GM12878 (cell line): ENCODE results near the gene NSDHL. TPM values are rescaled to one million over a fixed set of nuclear protein-coding genes. Genes with fewer than 3 reads are reported as not detected.

Source experiments
- ATAC-seq: fragments of 200-7000 bp; cut with Tn5 transposase; 3 replicates; pipeline ENCODE4 v1.9.1; 2020; ENCODE audit warnings: mild to moderate bottlenecking, moderate library complexity
- BruUV-seq: library from RNA; stranded (reverse); fragments of 400-500 nt; replicated peaks from 2 replicates; lab custom pipeline; 2021; lab: Mats Ljungman, UMichigan
- CTCF ChIA-PET: fragments of 300-600 bp; sonication (Branson Sonifier 250); formaldehyde crosslinking; extraction: SDS; loops from one replicate; lab custom pipeline; 2021; ENCODE audit warnings: inconsistent platforms; lab: Yijun Ruan, JAX
- POLR2A ChIA-PET: fragments of 350-600 bp; formaldehyde crosslinking; extraction: SDS; loops from one replicate; lab custom pipeline; 2021; ENCODE audit warnings: inconsistent platforms; lab: Charles Lee
- RAD21 ChIA-PET: fragments of 300-600 bp; sonication (Branson Sonifier 250); formaldehyde crosslinking; loops from one replicate; lab custom pipeline; 2023; ENCODE audit warnings: antibody characterized with exemption; ENCODE audit not compliant: unreplicated experiment; lab: Charles Lee
- SMC1A ChIA-PET: fragments of 300-600 bp; sonication (Branson Sonifier 250); formaldehyde crosslinking; loops from one replicate; lab custom pipeline; 2023; ENCODE audit not compliant: unreplicated experiment, uncharacterized antibody; lab: Charles Lee
- DNase-seq: peaks from one replicate; pipeline ENCODE4 v3.0.0-alpha.2; 2011; ENCODE audit warnings: low read depth, low spot score
- FAIRE-seq: peaks from 3 replicates; lab custom pipeline; 2011; peaks lifted over from hg19 to GRCh38; lab: Jason Lieb, UNC
- H2AFZ ChIP-seq: 2 replicates; pipeline ENCODE4 v1.6.0; 2011; ENCODE audit warnings: low read depth, low read length, control low read depth; ENCODE audit not compliant: control insufficient read depth
- H3K27ac ChIP-seq: 2 replicates; pipeline ENCODE4 v1.5.1; 2011; ENCODE audit warnings: control low read depth; ENCODE audit not compliant: control insufficient read depth, insufficient read depth
- H3K27me3 ChIP-seq, 2 experiments: replicated peaks in 1 of 2; 2 replicates each; pipeline versions ENCODE4 v1.6.0 to v1.6.1; 2011; ENCODE audit warnings: low read length in 1 of 2; ENCODE audit not compliant: control insufficient read depth in 2 of 2, insufficient read depth in 2 of 2
- H3K36me3 ChIP-seq, 2 experiments: 2 replicates each; pipeline ENCODE4 v1.5.1; 2011; ENCODE audit warnings: low read length in 1 of 2; ENCODE audit not compliant: control insufficient read depth in 2 of 2, insufficient read depth in 2 of 2
- H3K4me1 ChIP-seq: 2 replicates; pipeline ENCODE4 v1.6.1; 2011; ENCODE audit warnings: mild to moderate bottlenecking, low read length, moderate library complexity, mixed read lengths; ENCODE audit not compliant: control insufficient read depth, insufficient read depth
- H3K4me2 ChIP-seq: 2 replicates; pipeline ENCODE4 v1.6.0; 2011; ENCODE audit warnings: control low read depth; ENCODE audit not compliant: control insufficient read depth, insufficient read depth
- H3K4me3 ChIP-seq: fragments of 200-600 bp; sonication (generic); 2 replicates; pipeline ENCODE4 v1.5.1; 2016
- H3K79me2 ChIP-seq: 2 replicates; pipeline ENCODE4 v1.6.0; 2011; ENCODE audit warnings: low read length; ENCODE audit not compliant: control insufficient read depth, insufficient read depth
- H3K9ac ChIP-seq: 2 replicates; pipeline ENCODE4 v1.8.0; 2011; ENCODE audit warnings: low read length, control low read depth, mixed read lengths; ENCODE audit not compliant: control insufficient read depth, insufficient read depth
- H3K9me3 ChIP-seq: replicated peaks from 3 replicates; pipeline ENCODE4 v1.5.1; 2011; ENCODE audit warnings: mild to moderate bottlenecking, low read length; ENCODE audit not compliant: control insufficient read depth, insufficient read depth
- H4K20me1 ChIP-seq: 2 replicates; pipeline ENCODE4 v1.6.0; 2011; ENCODE audit not compliant: control insufficient read depth, insufficient read depth
- ASH2L ChIP-seq: fragments of 300-600, 200-600 bp; sonication (generic); IDR thresholded peaks from 2 replicates; pipeline ENCODE4 v1.6.1; 2017; ENCODE audit warnings: low read depth, mild to moderate bottlenecking, borderline replicate concordance
- CBFB ChIP-seq: IDR thresholded peaks from 2 replicates; pipeline ENCODE4 v1.6.1; 2016; ENCODE audit warnings: antibody characterized with exemption, low read depth
- CBX3 ChIP-seq: fragments of 200-600 bp; sonication (generic); IDR thresholded peaks from 2 replicates; pipeline ENCODE4 v1.6.1; 2016; ENCODE audit warnings: low read depth, borderline replicate concordance
- CHD2 ChIP-seq: IDR thresholded peaks from 2 replicates; pipeline ENCODE4 v1.6.1; 2011; ENCODE audit warnings: low read depth, low read length, improper control_type of control experiment, borderline replicate concordance
- MYB ChIP-seq: fragments of 150-350 bp; IDR thresholded peaks from 2 replicates; pipeline ENCODE4 v1.6.1; 2014; ENCODE audit warnings: mild to moderate bottlenecking, low read depth, low read length, borderline replicate concordance
- NR2C1 ChIP-seq: fragments of 450-650 bp; IDR thresholded peaks from 2 replicates; pipeline ENCODE4 v1.6.1; 2017; ENCODE audit warnings: antibody characterized with exemption, mild to moderate bottlenecking, moderate library complexity
- RAD51 ChIP-seq: fragments of 450-650 bp; IDR thresholded peaks from 2 replicates; pipeline ENCODE4 v1.6.1; 2016; ENCODE audit warnings: moderate library complexity, mild to moderate bottlenecking, inconsistent platforms
- RELA ChIP-seq: fragments of 450-650 bp; IDR thresholded peaks from 2 replicates; pipeline ENCODE4 v1.8.0; 2014; ENCODE audit warnings: borderline replicate concordance; ENCODE audit not compliant: partially characterized antibody
- SIN3A ChIP-seq: IDR thresholded peaks from 2 replicates; pipeline ENCODE4 v1.6.1; 2012; ENCODE audit warnings: low read depth, low read length, improper control_type of control experiment
- SREBF1 ChIP-seq: IDR thresholded peaks from 2 replicates; pipeline ENCODE4 v1.6.1; 2012; ENCODE audit warnings: mild to moderate bottlenecking, low read length
- SUZ12 ChIP-seq: fragments of 200-600 bp; sonication (generic); IDR thresholded peaks from one replicate; pipeline ENCODE4 v1.6.1; 2018; ENCODE audit warnings: antibody characterized with exemption, mild to moderate bottlenecking; ENCODE audit not compliant: unreplicated experiment
- TARDBP ChIP-seq: IDR thresholded peaks from 2 replicates; pipeline ENCODE4 v1.6.1; 2016; ENCODE audit warnings: borderline replicate concordance
- TCF12 ChIP-seq: IDR thresholded peaks from 2 replicates; pipeline ENCODE4 v1.6.1; 2011; ENCODE audit warnings: low read depth, mild to moderate bottlenecking, low read length
- YY1 ChIP-seq: IDR thresholded peaks from 2 replicates; pipeline ENCODE4 v1.6.1; 2011; ENCODE audit warnings: low read depth, mild to moderate bottlenecking, low read length
- ZNF384 ChIP-seq: IDR thresholded peaks from 2 replicates; pipeline ENCODE4 v1.6.1; 2012; ENCODE audit warnings: low read depth, mild to moderate bottlenecking, low read length, improper control_type of control experiment, borderline replicate concordance
- WGBS: methylation state at CpG from one replicate; pipeline ENCODE4 v1.1.6; 2016; ENCODE audit warnings: low lambda C conversion rate; ENCODE audit not compliant: insufficient replicate concordance, insufficient coverage; ENCODE audit errors: missing lambda C conversion rate; 5-methylcytosine and 5-hydroxymethylcytosine counted together
- in situ Hi-C: fragments of 300-500 bp; cut with MboI; formaldehyde crosslinking; loops from 9 replicates; pipeline ENCODE4 v1.14.3; 2018; ENCODE audit warnings: mixed read lengths
- intact Hi-C: fragments of 100-400 bp; cut with micrococcal nuclease; formaldehyde crosslinking; loops from one replicate; pipeline ENCODE4 v1.14.2; 2022; ENCODE audit not compliant: unreplicated experiment
- polyA plus RNA-seq, 11 experiments: library from polyadenylated mRNA; depleted of rRNA in 4 of 11; unstranded in 6 of 11; stranded (reverse) in 5 of 11; fragments of >200 nt; fragmentation: Nextera tagmentation in 4 of 11; fragmentation: Illumina TruSeq in 1 of 11; extraction: Ambion mirVana in 4 of 11; extraction: Trizol in 1 of 11; gene quantifications; 1 replicate in 1 of 11; 2 replicates in 10 of 11; pipeline versions ENCODE4 v1.2.1 to v1.2.3, GENCODE V29; 2011 to 2016; ENCODE audit warnings: inconsistent platforms in 2 of 11, missing spikeins in 2 of 11, low read depth in 1 of 11
- total RNA-seq, 4 experiments: library from RNA; depleted of rRNA in 3 of 4; stranded (reverse); fragments of >200 nt in 3 of 4; fragmentation: Illumina TruSeq in 1 of 4; extraction: Trizol in 1 of 4; gene quantifications; 2 replicates each; pipeline versions ENCODE4 v1.2.1 to v1.2.3, GENCODE V29; 2013 to 2021
- TF ChIP-seq, protein P1 (sequence below): IDR thresholded peaks from 2 replicates; pipeline ENCODE4 v1.6.1; 2012; ENCODE audit warnings: mild to moderate bottlenecking, low read depth, low read length

Gene NSDHL
- total and polyA plus RNA-seq, 10 of the 15 experiments (the other 5 are each of a cell fraction or from before 2014, with no cell fraction given), result 16.9 to 37.1 (median 26.9) TPM

GRCh38 chrX:152861116-152861515, 30.3 kb downstream of the NSDHL start:
- Histone ChIP-seq H3K79me2 (no peaks in the 10 kb centered on the region), H3K36me3 (no peaks in the 10 kb centered on the region; a peak in 4 of 4 replicates), H4K20me1 (no peaks in the 10 kb centered on the region), H3K4me2 (no peak overlapping the region), H3K9ac (no peak overlapping the region), H2AFZ (no peak overlapping the region), H3K4me3 (no peak overlapping the region), H3K27me3 (no peaks in the 10 kb centered on the region), H3K4me1 (no peaks in the 10 kb centered on the region), H3K9me3 (no peaks in the 10 kb centered on the region), H3K27ac (no peak overlapping the region)
- ChIA-PET POLR2A (no interaction called here), SMC1A (no interaction called here), RAD21 (no interaction called here), CTCF (no interaction called here)
- no peak for DNase-seq
- WGBS, result 72% methylated on average over 3 of the region's 3 CpGs
- TF ChIP-seq MYB (no peak), CBFB (no peak), RELA (no peak), SIN3A (no peak), SUZ12 (no peak), CBX3 (no peak), YY1 (no peak), TCF12 (no peak), SREBF1 (no peak), NR2C1 (no peak), TARDBP (no peak), CHD2 (no peak), RAD51 (no peak), ZNF384 (no peak), ASH2L (no peak)
- TF ChIP-seq, protein P1, sequence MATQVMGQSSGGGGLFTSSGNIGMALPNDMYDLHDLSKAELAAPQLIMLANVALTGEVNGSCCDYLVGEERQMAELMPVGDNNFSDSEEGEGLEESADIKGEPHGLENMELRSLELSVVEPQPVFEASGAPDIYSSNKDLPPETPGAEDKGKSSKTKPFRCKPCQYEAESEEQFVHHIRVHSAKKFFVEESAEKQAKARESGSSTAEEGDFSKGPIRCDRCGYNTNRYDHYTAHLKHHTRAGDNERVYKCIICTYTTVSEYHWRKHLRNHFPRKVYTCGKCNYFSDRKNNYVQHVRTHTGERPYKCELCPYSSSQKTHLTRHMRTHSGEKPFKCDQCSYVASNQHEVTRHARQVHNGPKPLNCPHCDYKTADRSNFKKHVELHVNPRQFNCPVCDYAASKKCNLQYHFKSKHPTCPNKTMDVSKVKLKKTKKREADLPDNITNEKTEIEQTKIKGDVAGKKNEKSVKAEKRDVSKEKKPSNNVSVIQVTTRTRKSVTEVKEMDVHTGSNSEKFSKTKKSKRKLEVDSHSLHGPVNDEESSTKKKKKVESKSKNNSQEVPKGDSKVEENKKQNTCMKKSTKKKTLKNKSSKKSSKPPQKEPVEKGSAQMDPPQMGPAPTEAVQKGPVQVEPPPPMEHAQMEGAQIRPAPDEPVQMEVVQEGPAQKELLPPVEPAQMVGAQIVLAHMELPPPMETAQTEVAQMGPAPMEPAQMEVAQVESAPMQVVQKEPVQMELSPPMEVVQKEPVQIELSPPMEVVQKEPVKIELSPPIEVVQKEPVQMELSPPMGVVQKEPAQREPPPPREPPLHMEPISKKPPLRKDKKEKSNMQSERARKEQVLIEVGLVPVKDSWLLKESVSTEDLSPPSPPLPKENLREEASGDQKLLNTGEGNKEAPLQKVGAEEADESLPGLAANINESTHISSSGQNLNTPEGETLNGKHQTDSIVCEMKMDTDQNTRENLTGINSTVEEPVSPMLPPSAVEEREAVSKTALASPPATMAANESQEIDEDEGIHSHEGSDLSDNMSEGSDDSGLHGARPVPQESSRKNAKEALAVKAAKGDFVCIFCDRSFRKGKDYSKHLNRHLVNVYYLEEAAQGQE, result no peak
- intact Hi-C loops (no loop called here), in situ Hi-C loops (no loop called here)
- ATAC-seq, result no peak
- BruUV-seq, result no TSS peak
- FAIRE-seq, result no peak
